Measurements from ENCODE around the gene ZNF785.

The ZNF785 gene

DNA sequence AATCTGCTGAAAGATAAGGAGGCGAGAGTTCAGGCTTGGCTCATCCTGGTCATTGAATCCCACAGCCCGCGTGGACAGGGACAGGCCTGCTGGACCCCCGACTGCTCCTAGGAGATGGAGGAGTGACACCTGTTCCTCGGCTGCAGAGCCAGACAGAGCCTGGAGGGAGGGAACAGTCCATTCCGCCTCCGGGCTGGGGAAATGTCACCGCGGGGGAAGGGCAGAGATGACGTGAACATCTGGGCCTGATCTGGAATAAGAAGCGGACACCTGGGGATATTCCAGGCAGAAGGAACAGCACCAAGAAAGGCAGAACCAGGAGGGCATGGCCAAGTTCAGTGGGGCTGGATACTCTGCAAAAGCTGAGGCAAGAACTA is 52.4 kb downstream of the ZNF785 start:
- TF ChIP-seq EZH2 (IDR thresholded peaks at IDR 0.05; ENCODE audit: borderline replicate concordance, low read depth, low read length, severe bottlenecking): no peak
- TF ChIP-seq, protein P1, sequence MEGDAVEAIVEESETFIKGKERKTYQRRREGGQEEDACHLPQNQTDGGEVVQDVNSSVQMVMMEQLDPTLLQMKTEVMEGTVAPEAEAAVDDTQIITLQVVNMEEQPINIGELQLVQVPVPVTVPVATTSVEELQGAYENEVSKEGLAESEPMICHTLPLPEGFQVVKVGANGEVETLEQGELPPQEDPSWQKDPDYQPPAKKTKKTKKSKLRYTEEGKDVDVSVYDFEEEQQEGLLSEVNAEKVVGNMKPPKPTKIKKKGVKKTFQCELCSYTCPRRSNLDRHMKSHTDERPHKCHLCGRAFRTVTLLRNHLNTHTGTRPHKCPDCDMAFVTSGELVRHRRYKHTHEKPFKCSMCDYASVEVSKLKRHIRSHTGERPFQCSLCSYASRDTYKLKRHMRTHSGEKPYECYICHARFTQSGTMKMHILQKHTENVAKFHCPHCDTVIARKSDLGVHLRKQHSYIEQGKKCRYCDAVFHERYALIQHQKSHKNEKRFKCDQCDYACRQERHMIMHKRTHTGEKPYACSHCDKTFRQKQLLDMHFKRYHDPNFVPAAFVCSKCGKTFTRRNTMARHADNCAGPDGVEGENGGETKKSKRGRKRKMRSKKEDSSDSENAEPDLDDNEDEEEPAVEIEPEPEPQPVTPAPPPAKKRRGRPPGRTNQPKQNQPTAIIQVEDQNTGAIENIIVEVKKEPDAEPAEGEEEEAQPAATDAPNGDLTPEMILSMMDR (IDR thresholded peaks at IDR 0.05; ENCODE audit: borderline replicate concordance, extremely low read depth, low read length, poor library complexity, severe bottlenecking): no peak
- Histone ChIP-seq H3K4me3 (ENCODE audit: low read depth in 1 of 2, low read length in 2 of 2) (peak overlapping the region in 1 of 2 experiments; percentile 71; a peak in 2 of 4 replicates), H3K4me1 (ENCODE audit: insufficient read depth, low read length) (peaks cover 47% of the 10 kb centered on the region), H3K79me2 (ENCODE audit: insufficient read depth, low read length) (peaks cover 50% of the 10 kb centered on the region), H3K36me3 (ENCODE audit: insufficient read depth, low read length) (peaks cover 43% of the 10 kb centered on the region), H3K27ac (ENCODE audit: low read length) (peak overlapping the region; percentile 49), H2AFZ (ENCODE audit: low read depth, low read length) (no peak overlapping the region), H4K20me1 (ENCODE audit: insufficient read depth, low read length) (no peaks in the 10 kb centered on the region), H3K27me3 (ENCODE audit: insufficient read depth, low read length, poor library complexity) (no peaks in the 10 kb centered on the region), H3K4me2 (ENCODE audit: insufficient read depth, low read length) (peak overlapping the region; percentile 66), H3K9ac (ENCODE audit: low read depth, low read length) (peak overlapping the region; percentile 70), H3K9me3 (ENCODE audit: insufficient read depth, low read length, severe bottlenecking) (no peaks in the 10 kb centered on the region)
- ATAC-seq (ENCODE audit: insufficient read depth, low read depth) (no peak), DNase-seq (no peak)

- no peaks in the 10 kb centered on the region for H3K27me3 ChIP-seq (ENCODE audit: insufficient read depth, low read length, poor library complexity)
- H4K20me1 ChIP-seq (ENCODE audit: insufficient read depth, low read length): no peaks in the 10 kb centered on the region
- no peak overlapping the region; the same call in 1 of the 2 replicates for H3K27ac ChIP-seq (ENCODE audit: low read length)
- H3K4me1 ChIP-seq (ENCODE audit: insufficient read depth, low read length): peaks cover 53% of the 10 kb centered on the region
- no peak overlapping the region for H3K4me3 ChIP-seq (ENCODE audit: low read depth in 1 of 2, low read length in 2 of 2)
- DNase-seq (no peak), ATAC-seq (ENCODE audit: insufficient read depth, low read depth) (no peak)
- no peaks in the 10 kb centered on the region for H3K9me3 ChIP-seq (ENCODE audit: insufficient read depth, low read length, severe bottlenecking)
- peaks cover 43% of the 10 kb centered on the region for H3K36me3 ChIP-seq (ENCODE audit: insufficient read depth, low read length)
- H3K79me2 ChIP-seq (ENCODE audit: insufficient read depth, low read length): peaks cover 50% of the 10 kb centered on the region
- peak overlapping the region; percentile 70 for H3K9ac ChIP-seq (ENCODE audit: low read depth, low read length)
- peak overlapping the region; percentile 66; the same call in 1 of the 2 replicates for H3K4me2 ChIP-seq (ENCODE audit: insufficient read depth, low read length)
- TF ChIP-seq, protein P1 (IDR thresholded peaks at IDR 0.05; ENCODE audit: borderline replicate concordance, extremely low read depth, low read length, poor library complexity, severe bottlenecking): no peak
- TF ChIP-seq EZH2 (IDR thresholded peaks at IDR 0.05; ENCODE audit: borderline replicate concordance, low read depth, low read length, severe bottlenecking): no peak
- H2AFZ ChIP-seq (ENCODE audit: low read depth, low read length): no peak overlapping the region
Measured at GRCh38 chr16:30532285-30533145, 53.0 kb downstream of the ZNF785 start.
